Measurements from ENCODE around the gene ZSCAN5B.

DNA sequence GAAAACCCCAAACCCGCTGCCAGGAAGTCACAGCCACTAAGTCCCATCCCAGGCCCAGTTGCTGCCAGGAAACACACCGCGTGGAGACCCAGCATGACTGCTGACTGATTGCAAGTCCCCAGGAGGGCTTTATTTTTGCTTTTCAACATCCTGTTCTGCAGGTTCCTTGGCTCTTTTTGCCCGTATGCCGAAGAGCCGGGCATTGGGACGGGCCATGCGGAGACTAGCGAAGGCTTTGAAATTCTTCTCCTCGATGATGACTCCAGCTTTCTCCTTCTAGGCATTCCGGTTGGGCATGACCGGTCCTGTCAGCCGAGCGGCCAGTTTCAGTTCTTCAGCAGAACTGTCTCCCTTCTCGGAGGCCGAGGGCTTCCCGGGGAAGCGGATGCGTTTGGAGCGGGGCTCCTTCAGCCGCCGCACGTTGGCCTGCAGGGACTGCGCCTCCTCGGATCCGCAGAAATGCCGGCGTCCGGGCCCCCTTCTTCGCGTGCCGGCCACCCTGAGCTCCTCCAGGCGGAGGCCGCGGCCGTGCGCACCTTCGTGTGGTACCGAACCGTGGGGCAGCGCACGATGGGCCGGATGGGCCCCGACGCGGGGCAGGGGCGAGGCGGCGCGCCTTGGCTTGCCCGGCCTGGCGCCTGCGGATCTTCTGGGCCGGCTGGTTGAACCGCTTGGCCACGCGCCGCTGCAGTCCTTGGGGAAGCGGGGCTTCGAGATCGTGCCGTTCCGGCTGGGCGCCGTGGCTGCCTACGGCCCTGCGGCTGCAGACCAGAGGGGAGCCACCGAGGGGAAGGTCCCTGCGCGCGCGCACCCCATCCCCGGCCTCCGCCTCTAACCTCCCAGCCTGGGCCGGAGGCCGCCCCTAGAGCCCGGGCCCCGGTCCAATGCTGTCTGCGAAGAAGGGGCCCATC, 19.7 kb upstream of the ZSCAN5B start:
- TF ChIP-seq, protein P1, sequence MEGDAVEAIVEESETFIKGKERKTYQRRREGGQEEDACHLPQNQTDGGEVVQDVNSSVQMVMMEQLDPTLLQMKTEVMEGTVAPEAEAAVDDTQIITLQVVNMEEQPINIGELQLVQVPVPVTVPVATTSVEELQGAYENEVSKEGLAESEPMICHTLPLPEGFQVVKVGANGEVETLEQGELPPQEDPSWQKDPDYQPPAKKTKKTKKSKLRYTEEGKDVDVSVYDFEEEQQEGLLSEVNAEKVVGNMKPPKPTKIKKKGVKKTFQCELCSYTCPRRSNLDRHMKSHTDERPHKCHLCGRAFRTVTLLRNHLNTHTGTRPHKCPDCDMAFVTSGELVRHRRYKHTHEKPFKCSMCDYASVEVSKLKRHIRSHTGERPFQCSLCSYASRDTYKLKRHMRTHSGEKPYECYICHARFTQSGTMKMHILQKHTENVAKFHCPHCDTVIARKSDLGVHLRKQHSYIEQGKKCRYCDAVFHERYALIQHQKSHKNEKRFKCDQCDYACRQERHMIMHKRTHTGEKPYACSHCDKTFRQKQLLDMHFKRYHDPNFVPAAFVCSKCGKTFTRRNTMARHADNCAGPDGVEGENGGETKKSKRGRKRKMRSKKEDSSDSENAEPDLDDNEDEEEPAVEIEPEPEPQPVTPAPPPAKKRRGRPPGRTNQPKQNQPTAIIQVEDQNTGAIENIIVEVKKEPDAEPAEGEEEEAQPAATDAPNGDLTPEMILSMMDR (IDR thresholded peaks at IDR 0.05): no peak
- no peak for TF ChIP-seq POLR2A (IDR thresholded peaks at IDR 0.05)

Data from thyroid gland (tissue), 4 donors.